ENCODE measurements around the gene SH3RF3.

DNA sequence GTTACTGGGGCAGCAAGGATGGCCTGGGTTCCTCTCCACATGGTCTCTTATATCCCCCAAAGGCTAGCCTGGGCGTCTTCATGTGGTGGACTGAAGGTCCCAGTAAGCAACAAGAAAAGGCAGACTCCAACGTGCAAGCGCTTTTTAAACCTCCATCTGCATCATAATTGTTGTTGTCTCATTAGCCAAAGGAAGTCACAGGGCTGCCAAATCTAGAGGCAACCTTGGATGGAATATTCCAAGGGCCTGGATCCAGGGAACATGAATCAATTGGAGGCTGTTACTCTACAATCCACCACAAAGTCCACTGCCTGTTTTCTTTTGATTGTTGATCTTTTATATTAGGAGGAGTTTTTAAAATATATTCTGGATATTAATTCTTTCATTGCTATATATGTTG, 118.8 kb downstream of the SH3RF3 start:
- TF ChIP-seq TAF1 (IDR thresholded peaks at IDR 0.05; ENCODE audit: borderline replicate concordance, low read depth, low read length) = no peak
- TF ChIP-seq, protein P1, sequence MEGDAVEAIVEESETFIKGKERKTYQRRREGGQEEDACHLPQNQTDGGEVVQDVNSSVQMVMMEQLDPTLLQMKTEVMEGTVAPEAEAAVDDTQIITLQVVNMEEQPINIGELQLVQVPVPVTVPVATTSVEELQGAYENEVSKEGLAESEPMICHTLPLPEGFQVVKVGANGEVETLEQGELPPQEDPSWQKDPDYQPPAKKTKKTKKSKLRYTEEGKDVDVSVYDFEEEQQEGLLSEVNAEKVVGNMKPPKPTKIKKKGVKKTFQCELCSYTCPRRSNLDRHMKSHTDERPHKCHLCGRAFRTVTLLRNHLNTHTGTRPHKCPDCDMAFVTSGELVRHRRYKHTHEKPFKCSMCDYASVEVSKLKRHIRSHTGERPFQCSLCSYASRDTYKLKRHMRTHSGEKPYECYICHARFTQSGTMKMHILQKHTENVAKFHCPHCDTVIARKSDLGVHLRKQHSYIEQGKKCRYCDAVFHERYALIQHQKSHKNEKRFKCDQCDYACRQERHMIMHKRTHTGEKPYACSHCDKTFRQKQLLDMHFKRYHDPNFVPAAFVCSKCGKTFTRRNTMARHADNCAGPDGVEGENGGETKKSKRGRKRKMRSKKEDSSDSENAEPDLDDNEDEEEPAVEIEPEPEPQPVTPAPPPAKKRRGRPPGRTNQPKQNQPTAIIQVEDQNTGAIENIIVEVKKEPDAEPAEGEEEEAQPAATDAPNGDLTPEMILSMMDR (IDR thresholded peaks at IDR 0.05) = no peak
- no peak for TF ChIP-seq POLR2AphosphoS5 (IDR thresholded peaks at IDR 0.05; ENCODE audit: low read depth, low read length)
- TF ChIP-seq EZH2phosphoT487 (IDR thresholded peaks at IDR 0.05; ENCODE audit: borderline replicate concordance, low read depth) = no peak
- no peak for TF ChIP-seq RAD21 (IDR thresholded peaks at IDR 0.05; ENCODE audit: low read length)
- no peak for TF ChIP-seq TEAD4 (IDR thresholded peaks at IDR 0.05; ENCODE audit: borderline replicate concordance, insufficient read depth)
- no peak for TF ChIP-seq YY1 (IDR thresholded peaks at IDR 0.05; ENCODE audit: low read depth)
- TF ChIP-seq, protein P2, sequence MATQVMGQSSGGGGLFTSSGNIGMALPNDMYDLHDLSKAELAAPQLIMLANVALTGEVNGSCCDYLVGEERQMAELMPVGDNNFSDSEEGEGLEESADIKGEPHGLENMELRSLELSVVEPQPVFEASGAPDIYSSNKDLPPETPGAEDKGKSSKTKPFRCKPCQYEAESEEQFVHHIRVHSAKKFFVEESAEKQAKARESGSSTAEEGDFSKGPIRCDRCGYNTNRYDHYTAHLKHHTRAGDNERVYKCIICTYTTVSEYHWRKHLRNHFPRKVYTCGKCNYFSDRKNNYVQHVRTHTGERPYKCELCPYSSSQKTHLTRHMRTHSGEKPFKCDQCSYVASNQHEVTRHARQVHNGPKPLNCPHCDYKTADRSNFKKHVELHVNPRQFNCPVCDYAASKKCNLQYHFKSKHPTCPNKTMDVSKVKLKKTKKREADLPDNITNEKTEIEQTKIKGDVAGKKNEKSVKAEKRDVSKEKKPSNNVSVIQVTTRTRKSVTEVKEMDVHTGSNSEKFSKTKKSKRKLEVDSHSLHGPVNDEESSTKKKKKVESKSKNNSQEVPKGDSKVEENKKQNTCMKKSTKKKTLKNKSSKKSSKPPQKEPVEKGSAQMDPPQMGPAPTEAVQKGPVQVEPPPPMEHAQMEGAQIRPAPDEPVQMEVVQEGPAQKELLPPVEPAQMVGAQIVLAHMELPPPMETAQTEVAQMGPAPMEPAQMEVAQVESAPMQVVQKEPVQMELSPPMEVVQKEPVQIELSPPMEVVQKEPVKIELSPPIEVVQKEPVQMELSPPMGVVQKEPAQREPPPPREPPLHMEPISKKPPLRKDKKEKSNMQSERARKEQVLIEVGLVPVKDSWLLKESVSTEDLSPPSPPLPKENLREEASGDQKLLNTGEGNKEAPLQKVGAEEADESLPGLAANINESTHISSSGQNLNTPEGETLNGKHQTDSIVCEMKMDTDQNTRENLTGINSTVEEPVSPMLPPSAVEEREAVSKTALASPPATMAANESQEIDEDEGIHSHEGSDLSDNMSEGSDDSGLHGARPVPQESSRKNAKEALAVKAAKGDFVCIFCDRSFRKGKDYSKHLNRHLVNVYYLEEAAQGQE (IDR thresholded peaks at IDR 0.05; ENCODE audit: low read depth, low read length) = no peak
- TF ChIP-seq FOXM1 (IDR thresholded peaks at IDR 0.05; ENCODE audit: low read depth) = no peak
- TF ChIP-seq, protein P3, sequence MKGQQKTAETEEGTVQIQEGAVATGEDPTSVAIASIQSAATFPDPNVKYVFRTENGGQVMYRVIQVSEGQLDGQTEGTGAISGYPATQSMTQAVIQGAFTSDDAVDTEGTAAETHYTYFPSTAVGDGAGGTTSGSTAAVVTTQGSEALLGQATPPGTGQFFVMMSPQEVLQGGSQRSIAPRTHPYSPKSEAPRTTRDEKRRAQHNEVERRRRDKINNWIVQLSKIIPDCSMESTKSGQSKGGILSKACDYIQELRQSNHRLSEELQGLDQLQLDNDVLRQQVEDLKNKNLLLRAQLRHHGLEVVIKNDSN (IDR thresholded peaks at IDR 0.05; ENCODE audit: borderline replicate concordance, low read depth) = no peak
- no peak for TF ChIP-seq JUND (IDR thresholded peaks at IDR 0.05)
- TF ChIP-seq RCOR1 (IDR thresholded peaks at IDR 0.05; ENCODE audit: low read length) = no peak
- TF ChIP-seq, protein P4, sequence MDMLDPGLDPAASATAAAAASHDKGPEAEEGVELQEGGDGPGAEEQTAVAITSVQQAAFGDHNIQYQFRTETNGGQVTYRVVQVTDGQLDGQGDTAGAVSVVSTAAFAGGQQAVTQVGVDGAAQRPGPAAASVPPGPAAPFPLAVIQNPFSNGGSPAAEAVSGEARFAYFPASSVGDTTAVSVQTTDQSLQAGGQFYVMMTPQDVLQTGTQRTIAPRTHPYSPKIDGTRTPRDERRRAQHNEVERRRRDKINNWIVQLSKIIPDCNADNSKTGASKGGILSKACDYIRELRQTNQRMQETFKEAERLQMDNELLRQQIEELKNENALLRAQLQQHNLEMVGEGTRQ (IDR thresholded peaks at IDR 0.05; ENCODE audit: borderline replicate concordance, low read depth, low read length) = no peak
- no peak for TF ChIP-seq RFX5 (IDR thresholded peaks at IDR 0.05; ENCODE audit: low read length)

Measured in SK-N-SH (cell line).